ENCODE measurements around the gene CECR2.

DNA sequence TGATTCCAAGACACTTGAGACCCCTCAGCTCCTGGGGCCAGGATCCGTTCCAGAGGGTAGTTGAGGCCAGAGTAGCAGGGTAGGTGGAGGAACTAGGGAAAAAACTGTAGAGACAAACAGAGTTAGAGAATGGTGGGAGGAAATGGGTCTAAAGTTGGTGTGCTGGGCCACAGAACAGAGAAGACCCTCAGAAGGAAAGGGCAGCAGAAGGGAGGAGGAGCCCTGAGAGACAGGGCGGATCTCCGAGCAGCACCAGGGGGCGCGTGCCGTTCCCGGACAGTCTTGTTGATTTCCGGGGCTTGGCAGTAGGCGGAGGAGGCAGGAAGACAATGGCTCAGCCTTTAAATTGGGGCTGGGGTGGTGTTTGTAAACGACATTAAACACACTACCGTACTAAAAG lies 2.4 kb upstream of the CECR2 start:
- TF ChIP-seq POLR2AphosphoS5 (IDR thresholded peaks at IDR 0.05; ENCODE audit: low read depth, low read length), result no peak
- TF ChIP-seq POLR2A (IDR thresholded peaks at IDR 0.05; ENCODE audit: low read depth, low read length), result no peak
- no peak for TF ChIP-seq TAF1 (IDR thresholded peaks at IDR 0.05; ENCODE audit: low read depth, low read length)
- no peak for TF ChIP-seq SPI1 (IDR thresholded peaks at IDR 0.05; ENCODE audit: low read depth, low read length)
- no peak for TF ChIP-seq POU2F2 (IDR thresholded peaks at IDR 0.05; ENCODE audit: low read depth, low read length)
- no peak for TF ChIP-seq PAX5 (IDR thresholded peaks at IDR 0.05; ENCODE audit: insufficient read depth, low read length, severe bottlenecking)
